Fibroblast of villous mesenchyme (primary cell): ENCODE measurements around the gene HS3ST5. TPM values are rescaled to one million over a fixed set of nuclear protein-coding genes. Genes with fewer than 3 reads are reported as not detected.
A peak's percentile ranks its signal among the peaks of the same experiment; 100 is the strongest.

ENCODE experiments used
- DNase-seq: peaks from one replicate; pipeline ENCODE4 v3.0.0-alpha.2; 2010; ENCODE audit warnings: low read depth
- H3K4me3 ChIP-seq: 2 replicates; pipeline ENCODE4 v1.5.1; 2011; ENCODE audit warnings: low read depth, mild to moderate bottlenecking, low read length
- CTCF ChIP-seq: IDR thresholded peaks from 2 replicates; pipeline ENCODE4 v1.5.1; 2012; ENCODE audit warnings: low read depth, mild to moderate bottlenecking, low read length; ENCODE audit not compliant: insufficient read depth
- total RNA-seq: library from RNA; depleted of rRNA; stranded (reverse); fragments of >200 nt; gene quantifications from 2 replicates; pipeline ENCODE4 v1.2.3, GENCODE V29; 2012

HS3ST5 gene, protein sequence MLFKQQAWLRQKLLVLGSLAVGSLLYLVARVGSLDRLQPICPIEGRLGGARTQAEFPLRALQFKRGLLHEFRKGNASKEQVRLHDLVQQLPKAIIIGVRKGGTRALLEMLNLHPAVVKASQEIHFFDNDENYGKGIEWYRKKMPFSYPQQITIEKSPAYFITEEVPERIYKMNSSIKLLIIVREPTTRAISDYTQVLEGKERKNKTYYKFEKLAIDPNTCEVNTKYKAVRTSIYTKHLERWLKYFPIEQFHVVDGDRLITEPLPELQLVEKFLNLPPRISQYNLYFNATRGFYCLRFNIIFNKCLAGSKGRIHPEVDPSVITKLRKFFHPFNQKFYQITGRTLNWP
- total RNA-seq, result under 0.01 and 0.32 TPM in 2 replicates

DNA sequence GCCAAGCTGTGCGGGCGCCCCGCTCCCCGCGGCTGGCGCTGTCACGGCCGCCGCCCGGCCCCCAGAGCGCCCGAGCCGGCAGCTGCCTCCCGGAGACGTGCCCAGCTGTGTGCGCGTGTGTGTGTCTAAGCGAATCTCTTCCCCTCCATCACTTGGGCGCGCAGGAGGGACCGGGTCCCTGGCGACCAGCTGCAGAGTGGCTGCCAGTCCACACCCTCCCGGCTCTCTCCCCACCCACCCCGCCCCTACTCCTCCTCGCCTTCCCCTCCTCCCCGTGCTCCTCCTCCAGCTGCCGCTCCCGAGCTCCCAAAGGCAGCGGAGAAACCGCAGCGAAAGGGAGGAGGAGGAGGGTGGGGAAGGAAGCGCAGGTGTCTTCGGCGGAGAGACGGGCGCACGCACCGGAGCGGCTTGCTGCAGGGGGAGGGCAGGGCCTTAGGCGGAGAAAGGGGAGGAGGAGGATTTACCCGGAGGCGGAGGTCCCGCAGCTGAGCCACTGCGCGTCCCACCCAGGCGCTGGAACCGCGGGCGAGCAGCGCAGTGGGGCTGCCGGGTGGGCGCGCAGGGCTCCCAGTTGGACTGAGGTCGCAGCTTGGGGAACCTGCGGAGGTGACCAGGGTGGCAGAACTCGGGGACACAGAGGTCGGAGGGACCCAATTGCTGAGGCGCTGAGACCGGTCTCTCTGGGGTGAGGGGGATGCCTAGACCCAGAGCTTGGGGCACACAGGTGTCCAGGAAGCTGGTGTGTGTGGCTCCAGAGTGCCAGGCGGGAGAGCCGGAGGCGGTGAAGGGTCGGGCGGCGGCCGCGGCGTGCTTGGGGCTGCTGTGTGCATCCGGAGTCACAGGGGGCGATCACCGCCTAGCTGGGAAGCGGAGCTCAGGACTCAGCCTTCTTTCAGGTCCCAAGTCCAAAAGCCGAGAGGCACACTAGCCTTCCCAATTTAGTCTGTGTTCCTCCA lies at the start of gene HS3ST5:
TSS of gene HS3ST5 (minus strand) at position 198 of the 956 bp plus-strand sequence. CDS start 280,178 bp downstream, outside the sequence.
- peak within 1 kb of the TSS; percentile 35 for H3K4me3 ChIP-seq
- DNase-seq, result no peak

GRCh38 chr6:114390176-114390575 lies 47.4 kb upstream of the HS3ST5 start:
- DNase-seq, result no peak
- H3K4me3 ChIP-seq, result no peak overlapping the region
- TF ChIP-seq CTCF, result no peak

More for the DNA sequence above, at the start of gene HS3ST5:
- no peak for TF ChIP-seq CTCF

DNA sequence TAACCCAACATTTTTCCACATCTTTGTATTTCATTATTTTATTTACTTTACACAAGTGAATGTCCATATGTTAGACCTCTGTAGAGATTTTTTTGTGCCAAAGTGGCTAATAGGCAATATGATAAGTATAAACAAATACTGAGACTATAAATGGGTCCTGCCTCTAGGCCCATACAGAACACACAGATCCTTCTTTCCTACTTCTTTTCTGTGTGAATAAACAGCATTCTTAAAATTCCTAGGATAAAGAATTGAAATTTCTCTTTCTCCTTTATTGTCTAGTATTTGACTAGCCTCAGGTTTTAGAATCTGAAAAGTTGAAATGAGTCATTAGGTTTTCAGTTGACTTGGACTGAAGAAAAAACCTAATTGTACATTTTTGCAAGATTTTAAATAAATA lies 46.3 kb upstream of the HS3ST5 start:
- H3K4me3 ChIP-seq, result no peak overlapping the region
- DNase-seq, result no peak
- TF ChIP-seq CTCF, result no peak

DNA sequence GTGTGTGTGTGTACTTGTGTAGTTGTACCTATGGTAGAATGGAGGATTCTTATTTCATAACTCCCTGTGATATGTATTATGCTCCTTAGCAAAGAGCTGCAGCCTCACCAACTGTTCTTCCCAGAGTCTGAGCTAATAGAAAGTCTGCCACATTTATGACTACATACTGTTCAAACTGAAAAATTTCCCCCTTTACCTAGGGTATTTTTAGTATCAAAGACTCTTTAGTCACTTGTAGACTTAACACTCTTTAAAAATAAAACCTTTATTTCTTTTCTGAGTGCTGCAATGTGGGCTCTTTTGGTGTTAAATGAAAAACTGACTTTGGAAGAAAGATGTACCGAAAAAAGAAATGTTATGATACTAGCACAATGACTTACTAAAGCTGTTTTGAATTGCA lies 39.6 kb upstream of the HS3ST5 start:
- no peak for DNase-seq
- TF ChIP-seq CTCF, result no peak
- H3K4me3 ChIP-seq, result no peak overlapping the region

GRCh38 chr6:114377881-114378280 lies 35.1 kb upstream of the HS3ST5 start:
- no peak for TF ChIP-seq CTCF
- no peak for DNase-seq
- no peak overlapping the region for H3K4me3 ChIP-seq

DNA sequence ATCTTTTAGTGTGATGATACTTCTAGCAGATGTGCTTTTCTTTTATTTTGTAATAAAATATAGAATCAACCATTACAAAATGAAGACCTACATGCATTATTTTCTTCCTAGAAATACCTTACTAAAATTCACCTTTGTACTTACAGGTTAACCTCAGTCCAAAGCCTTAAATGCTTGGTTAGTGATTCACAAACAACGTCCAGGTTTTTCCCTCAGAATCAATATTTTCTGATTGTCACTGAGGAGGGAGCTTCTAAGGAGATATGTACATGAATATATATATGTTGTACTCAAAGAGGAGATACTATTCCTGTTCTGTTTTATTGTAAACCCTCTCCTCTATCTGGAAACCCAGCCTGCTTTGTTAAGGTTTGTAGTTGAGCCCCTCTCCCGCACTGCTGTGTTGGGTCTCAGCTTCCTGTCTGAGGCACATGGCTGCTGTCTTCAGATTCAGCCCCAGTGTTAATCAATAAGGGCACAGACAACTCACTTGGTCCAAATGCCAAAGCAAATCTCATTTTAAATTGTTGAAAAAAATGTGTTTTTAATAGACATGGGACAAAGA lies 33.9 kb upstream of the HS3ST5 start:
- TF ChIP-seq CTCF, result no peak
- no peak overlapping the region for H3K4me3 ChIP-seq
- no peak for DNase-seq
